ENCODE results near the gene CWC15.
"Not testable (repeated sequence)": the region's sequence is repeated elsewhere in the genome, so short reads cannot be mapped to it uniquely, and the experiment has no call there.

Gene CWC15

DNA sequence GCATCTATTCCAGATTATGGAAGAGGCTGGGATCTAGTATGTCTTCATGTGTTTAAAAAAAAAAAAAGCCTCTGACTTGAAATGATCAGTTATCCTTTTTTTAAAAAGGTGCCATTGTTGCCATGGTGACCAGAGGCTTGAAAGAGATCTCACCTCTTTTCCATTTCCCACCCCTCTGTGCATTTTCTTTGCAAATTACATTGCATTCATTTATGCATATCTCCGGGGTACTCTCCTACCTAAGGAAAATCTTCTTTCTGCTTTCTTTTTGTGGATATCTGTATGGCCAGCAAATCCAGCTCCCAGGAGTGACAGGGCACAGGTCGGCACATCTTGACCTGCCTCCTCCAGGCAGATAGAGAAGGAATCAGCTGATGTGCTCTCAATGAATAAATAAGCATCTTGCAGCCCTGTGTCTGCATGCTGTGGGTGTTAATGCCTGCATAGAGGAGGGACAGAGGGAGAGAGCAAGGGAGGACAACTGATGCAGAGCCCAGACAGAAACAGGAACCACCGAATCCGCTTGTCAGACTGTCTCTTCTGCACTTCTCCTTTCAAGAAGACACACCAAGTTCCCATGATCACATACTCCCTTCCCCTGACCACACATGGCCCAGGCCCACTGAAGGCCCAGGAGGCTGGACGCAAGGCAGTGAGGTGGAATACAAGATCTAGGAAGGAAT is 50.9 kb downstream of the CWC15 start:
- in situ Hi-C loops (cut with HindIII; ENCODE audit: low sequenced_read_pairs): no loop called here

DNA sequence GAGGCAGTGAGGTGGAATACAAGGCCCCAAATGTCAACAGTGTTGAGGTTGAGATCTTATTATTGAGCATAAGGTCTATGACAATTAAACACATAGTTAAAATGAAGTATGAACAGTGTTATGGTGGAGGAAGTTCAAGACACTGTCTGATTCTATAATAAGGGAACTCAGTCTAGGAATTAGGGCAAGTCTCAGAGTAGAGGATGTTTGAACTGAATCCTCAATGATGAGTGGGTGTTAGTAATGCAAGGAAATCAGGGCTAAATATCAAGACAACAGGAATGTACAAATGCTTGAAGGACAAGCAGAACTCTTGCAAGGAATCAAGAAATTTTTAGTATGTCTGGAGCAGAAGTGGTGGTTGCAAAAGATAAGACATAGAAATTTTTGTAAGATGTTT is 53.0 kb downstream of the CWC15 start:
- in situ Hi-C loops (cut with HindIII; ENCODE audit: low sequenced_read_pairs): no loop called here

DNA sequence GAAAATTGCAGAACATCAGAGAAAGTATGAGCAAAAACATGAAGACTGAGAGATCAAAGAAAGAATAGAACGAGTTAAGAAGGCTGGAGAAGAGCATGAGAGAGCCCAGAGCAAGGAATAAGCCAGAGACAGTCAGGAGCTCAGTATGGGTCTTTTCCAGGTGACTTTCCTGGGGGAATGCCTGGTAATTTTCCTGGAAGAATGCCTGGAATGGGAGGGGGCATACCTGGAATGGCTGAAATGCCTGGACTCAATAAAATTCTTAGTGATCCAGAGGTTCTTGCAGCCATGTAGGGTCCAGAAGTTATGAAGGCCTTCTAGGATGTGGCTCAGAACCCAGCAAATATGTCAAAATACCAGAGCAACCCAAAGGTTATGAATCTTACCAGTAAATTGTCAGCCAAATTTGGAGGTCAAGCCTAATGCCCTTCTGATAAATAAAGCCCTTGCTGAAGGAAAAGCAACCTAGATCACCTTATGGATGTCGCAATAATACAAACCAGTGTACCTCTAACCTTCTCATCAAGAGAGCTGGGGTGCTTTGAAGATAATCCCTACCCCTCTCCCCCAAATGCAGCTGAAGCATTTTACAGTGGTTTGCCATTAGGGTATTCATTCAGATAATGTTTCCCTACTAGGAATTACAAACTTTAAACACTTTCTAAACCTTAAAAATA is 59.5 kb downstream of the CWC15 start:
- in situ Hi-C loops (cut with HindIII; ENCODE audit: low sequenced_read_pairs): not testable (repeated sequence)

DNA sequence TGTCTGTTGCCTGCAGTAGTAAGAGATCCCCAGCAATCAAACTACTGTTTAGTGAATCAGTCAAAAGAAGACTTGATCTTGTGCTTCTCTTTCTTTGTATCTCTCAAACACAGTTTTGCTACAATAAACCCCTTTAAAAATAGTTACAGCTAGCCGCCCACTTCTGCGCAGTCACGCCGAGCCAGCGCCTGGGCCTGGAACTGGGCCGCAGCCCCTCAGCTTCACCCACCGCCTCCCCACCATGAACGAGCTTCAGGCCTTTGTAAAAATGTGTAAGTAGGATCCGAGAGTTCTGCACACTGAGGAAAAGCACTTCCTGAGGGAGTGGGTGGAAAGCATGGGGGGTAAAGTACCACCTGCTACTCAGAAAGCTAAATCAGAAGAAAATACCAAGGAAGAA is 60.5 kb downstream of the CWC15 start:
- in situ Hi-C loops (cut with HindIII; ENCODE audit: low sequenced_read_pairs): no loop called here

Data from DLD1 (cell line).